Measurements from ENCODE around the gene LAIR2.

Gene LAIR2, protein sequence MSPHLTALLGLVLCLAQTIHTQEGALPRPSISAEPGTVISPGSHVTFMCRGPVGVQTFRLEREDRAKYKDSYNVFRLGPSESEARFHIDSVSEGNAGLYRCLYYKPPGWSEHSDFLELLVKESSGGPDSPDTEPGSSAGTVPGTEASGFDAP
- 1.2 to 5.4 (median 2.8) reads per million in 3 donors for total RNA-seq

- no peaks in the 10 kb centered on the region for H3K4me1 ChIP-seq (ENCODE audit: control insufficient read depth, insufficient read depth, low read length, poor library complexity, severe bottlenecking)
These were observed at the start of gene LAIR2 for GRCh38 chr19:54502518-54503048. TSS of gene LAIR2 (plus strand) at chr19:54502831. CDS start at chr19:54502919, 88 bp downstream.

DNA sequence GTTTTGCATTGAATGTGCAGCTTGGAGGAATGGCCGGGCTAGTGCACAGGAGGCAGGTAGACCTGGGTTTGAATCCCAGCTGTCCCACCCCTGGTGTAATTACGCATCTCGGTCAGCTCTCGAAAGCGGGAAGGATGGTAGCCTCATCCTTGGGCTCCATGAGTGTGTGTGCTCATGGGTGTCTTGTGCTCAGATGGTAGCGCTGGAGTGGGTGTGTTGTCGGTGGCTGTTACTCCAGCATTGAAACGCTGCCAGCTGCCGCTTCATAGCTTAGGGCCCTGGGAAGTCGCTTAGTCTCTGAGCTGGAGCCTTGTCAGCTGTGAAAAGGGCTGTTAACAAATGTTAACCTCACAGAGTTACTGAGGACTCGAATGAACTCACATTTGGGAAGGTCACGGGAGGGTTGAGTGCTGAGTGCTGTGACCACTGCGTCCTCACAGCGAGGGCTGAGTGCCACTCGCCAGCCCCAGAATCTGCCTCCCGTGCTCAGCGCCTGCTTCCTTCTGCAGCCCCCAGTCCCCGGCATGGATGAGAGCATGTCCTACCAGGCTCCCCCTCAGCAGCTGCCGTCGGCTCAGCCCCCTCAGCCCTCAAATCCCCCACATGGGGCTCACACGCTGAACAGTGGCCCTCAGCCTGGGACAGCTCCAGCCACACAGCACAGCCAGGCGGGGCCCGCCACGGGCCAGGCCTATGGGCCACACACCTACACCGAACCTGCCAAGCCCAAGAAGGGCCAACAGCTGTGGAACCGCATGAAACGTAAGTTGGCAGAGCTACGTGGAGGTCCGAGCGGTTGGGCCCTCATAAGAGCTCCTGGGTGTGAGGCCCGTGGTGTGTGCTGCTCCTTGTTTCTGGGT, 48.5 kb upstream of the LAIR2 start:
- Histone ChIP-seq H3K27me3 (replicated peaks; ENCODE audit: control insufficient read depth, insufficient read depth, low read length, poor library complexity, severe bottlenecking) (no peaks in the 10 kb centered on the region), H3K9me3 (ENCODE audit: control insufficient read depth, low read length) (no peaks in the 10 kb centered on the region), H3K4me1 (ENCODE audit: control insufficient read depth, insufficient read depth, low read length, poor library complexity, severe bottlenecking) (peaks cover 15% of the 10 kb centered on the region), H3K4me3 (ENCODE audit: insufficient read depth, low read depth, low read length, poor library complexity, severe bottlenecking) (no peak overlapping the region), H3K27ac (ENCODE audit: insufficient read depth, low read length, poor library complexity, severe bottlenecking) (no peak overlapping the region), H3K36me3 (ENCODE audit: control insufficient read depth, insufficient read depth, low read length) (peaks cover 83% of the 10 kb centered on the region)
- no peak for DNase-seq

More at GRCh38 chr19:54502518-54503048, at the start of gene LAIR2:
- H3K27me3 ChIP-seq (replicated peaks; ENCODE audit: control insufficient read depth, insufficient read depth, low read length, poor library complexity, severe bottlenecking), result peaks cover 2% of the 10 kb centered on the region
- H3K9me3 ChIP-seq (ENCODE audit: control insufficient read depth, low read length), result no peaks in the 10 kb centered on the region
- DNase-seq, result no peak
- H3K4me3 ChIP-seq (ENCODE audit: insufficient read depth, low read depth, low read length, poor library complexity, severe bottlenecking), result no peak within 1 kb of the TSS
- no peaks in the 10 kb centered on the region for H3K36me3 ChIP-seq (ENCODE audit: control insufficient read depth, insufficient read depth, low read length)
- no peak within 1 kb of the TSS for H3K27ac ChIP-seq (ENCODE audit: insufficient read depth, low read length, poor library complexity, severe bottlenecking)

DNA sequence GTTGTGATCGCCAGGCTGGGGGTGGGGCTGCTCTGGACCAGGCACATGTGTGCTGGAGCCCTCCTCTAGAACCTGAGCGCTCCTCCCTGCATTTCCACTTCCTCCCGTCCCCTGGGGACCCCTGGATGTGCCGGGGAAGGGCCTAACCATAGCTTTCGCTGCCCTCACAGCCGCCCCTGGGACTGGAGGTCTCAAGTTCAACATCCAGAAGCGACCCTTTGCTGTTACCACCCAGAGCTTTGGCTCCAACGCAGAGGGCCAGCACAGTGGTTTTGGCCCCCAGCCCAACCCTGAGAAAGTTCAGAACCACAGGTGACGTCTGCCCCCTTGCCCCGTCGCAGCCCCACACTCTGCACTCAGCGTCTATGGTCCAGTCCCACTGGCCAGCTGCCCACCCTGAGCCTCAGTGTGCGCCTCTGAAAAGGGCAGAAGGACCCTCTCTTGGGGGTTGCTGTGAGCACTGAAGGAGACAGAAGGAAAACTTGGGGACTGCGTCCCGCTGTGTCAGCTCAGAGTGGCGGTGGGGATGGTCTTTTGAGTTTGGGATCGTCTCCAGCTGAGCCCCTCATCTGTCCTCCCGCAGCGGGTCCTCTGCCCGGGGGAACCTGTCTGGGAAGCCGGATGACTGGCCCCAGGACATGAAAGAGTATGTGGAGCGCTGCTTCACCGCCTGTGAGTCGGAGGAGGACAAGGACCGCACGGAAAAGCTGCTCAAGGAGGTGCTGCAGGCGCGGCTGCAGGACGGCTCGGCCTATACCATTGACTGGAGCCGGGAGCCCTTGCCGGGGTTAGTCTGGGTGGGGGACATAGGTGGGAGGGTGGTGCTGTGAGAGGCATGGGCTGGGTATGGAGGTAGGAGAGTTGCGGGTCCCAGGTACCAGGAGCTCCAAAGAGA, 47.6 kb upstream of the LAIR2 start:
- Histone ChIP-seq H3K4me3 (ENCODE audit: insufficient read depth, low read depth, low read length, poor library complexity, severe bottlenecking) (no peak overlapping the region), H3K9me3 (ENCODE audit: control insufficient read depth, low read length) (no peaks in the 10 kb centered on the region), H3K36me3 (ENCODE audit: control insufficient read depth, insufficient read depth, low read length) (peaks cover 92% of the 10 kb centered on the region), H3K4me1 (ENCODE audit: control insufficient read depth, insufficient read depth, low read length, poor library complexity, severe bottlenecking) (peaks cover 10% of the 10 kb centered on the region), H3K27me3 (replicated peaks; ENCODE audit: control insufficient read depth, insufficient read depth, low read length, poor library complexity, severe bottlenecking) (no peaks in the 10 kb centered on the region), H3K27ac (ENCODE audit: insufficient read depth, low read length, poor library complexity, severe bottlenecking) (no peak overlapping the region)
- no peak for DNase-seq

DNA sequence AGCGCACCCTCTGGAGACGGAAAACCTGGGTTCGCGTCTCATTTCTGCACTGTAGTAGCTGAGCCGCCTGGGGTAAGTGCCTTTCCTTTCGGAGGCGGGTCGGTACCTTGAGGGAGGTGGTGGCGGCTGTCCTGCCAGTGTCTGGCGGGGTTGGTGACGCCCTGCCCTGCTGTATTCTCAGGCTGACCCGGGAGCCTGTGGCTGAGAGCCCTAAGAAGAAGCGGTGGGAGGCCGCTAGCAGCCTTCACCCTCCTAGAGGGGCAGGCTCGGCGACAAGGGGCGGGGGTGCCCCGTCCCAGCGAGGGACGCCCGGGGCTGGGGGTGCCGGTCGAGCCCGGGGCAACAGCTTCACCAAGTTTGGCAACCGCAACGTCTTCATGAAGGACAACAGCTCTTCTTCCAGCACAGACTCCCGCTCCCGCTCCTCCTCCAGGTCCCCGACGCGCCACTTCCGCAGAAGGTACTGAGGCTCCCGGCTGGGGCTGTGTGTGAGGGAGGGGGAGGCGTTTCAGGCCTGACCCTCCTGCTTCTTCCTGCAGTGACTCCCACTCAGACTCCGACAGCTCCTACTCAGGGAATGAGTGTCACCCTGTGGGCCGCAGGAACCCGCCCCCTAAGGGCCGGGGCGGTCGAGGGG, 46.7 kb upstream of the LAIR2 start:
- Histone ChIP-seq H3K27ac (ENCODE audit: insufficient read depth, low read length, poor library complexity, severe bottlenecking) (no peak overlapping the region), H3K36me3 (ENCODE audit: control insufficient read depth, insufficient read depth, low read length) (peaks cover 98% of the 10 kb centered on the region), H3K27me3 (replicated peaks; ENCODE audit: control insufficient read depth, insufficient read depth, low read length, poor library complexity, severe bottlenecking) (no peaks in the 10 kb centered on the region), H3K4me3 (ENCODE audit: insufficient read depth, low read depth, low read length, poor library complexity, severe bottlenecking) (no peak overlapping the region), H3K4me1 (ENCODE audit: control insufficient read depth, insufficient read depth, low read length, poor library complexity, severe bottlenecking) (peaks cover under 1% of the 10 kb centered on the region), H3K9me3 (ENCODE audit: control insufficient read depth, low read length) (no peaks in the 10 kb centered on the region)
- DNase-seq, result no peak

DNA sequence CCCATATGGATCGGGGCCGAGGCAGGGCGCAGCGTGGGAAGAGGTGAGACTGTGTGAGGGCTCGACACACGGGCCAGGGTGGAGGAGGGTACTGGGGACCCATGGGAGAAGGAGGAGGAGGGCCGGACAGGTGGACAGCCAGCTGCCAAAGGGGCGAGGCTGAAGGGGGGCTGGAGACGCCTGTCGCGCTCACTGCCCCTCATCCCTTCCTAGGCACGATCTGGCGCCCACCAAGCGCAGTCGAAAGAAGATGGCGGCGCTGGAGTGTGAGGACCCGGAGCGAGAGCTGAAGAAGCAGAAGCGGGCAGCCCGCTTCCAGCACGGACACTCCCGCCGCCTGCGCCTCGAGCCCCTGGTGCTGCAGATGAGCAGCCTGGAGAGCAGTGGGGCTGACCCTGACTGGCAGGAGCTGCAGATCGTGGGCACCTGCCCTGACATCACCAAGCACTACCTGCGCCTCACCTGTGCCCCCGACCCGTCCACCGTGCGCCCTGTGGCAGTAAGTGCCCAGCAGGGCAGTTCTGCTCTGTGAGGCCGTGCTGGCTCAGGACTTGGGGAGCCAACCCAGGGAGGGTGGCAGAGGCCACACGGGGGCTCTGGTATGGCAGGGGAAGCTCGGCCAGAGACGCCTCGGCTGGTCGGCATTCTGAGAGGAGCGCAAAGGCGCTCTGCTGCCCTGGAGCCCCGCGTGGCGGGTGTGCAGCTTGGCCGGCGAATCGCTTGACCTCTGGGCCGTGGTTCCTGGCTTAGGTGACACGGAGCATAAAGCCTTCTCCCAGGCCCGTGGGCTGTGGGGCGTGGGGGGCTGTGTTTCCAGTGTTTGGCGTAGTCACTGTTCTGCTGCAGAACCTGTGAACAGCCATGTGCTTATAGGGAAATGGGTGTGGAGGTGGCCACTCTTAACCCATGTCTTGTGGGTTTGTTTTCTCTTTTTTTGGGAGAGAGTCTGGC, 45.9 kb upstream of the LAIR2 start:
- no peak for DNase-seq
- Histone ChIP-seq H3K27ac (ENCODE audit: insufficient read depth, low read length, poor library complexity, severe bottlenecking) (no peak overlapping the region), H3K4me1 (ENCODE audit: control insufficient read depth, insufficient read depth, low read length, poor library complexity, severe bottlenecking) (no peaks in the 10 kb centered on the region), H3K36me3 (ENCODE audit: control insufficient read depth, insufficient read depth, low read length) (peaks cover 97% of the 10 kb centered on the region), H3K27me3 (replicated peaks; ENCODE audit: control insufficient read depth, insufficient read depth, low read length, poor library complexity, severe bottlenecking) (no peaks in the 10 kb centered on the region), H3K4me3 (ENCODE audit: insufficient read depth, low read depth, low read length, poor library complexity, severe bottlenecking) (no peak overlapping the region), H3K9me3 (ENCODE audit: control insufficient read depth, low read length) (no peaks in the 10 kb centered on the region)

DNA sequence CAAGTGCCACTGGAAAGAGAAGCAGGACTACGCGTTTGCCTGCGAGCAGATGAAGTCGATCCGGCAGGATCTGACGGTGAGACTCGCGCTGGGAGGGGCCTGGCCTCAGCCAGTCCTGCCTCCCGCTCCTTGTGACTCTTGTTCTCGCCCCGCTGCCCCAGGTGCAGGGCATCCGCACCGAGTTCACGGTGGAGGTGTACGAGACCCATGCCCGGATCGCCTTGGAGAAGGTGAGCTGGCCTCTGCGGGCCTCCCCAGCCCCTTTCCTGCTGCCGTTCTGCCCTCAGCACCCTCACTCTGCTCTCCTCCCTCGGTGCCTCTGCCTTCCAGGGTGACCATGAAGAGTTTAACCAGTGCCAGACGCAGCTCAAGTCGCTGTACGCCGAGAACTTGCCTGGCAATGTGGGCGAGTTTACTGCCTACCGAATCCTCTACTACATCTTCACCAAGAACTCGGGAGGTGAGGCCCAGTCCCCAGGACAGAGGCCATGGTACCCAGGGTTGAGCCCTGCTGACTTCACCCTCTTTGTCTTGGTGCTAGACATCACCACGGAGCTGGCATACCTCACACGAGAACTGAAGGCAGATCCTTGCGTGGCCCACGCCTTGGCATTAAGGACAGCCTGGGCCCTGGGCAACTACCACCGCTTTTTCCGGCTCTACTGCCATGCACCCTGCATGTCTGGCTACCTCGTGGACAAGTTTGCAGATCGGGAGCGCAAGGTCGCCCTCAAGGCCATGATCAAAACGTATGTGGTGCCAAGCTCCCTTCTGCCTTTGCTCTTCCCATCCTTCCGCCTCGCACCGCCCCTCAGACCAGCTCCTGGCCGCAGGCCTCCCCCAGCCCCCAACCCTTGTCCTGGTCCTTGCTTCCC, 44.6 kb upstream of the LAIR2 start:
- no peaks in the 10 kb centered on the region for H3K9me3 ChIP-seq (ENCODE audit: control insufficient read depth, low read length)
- no peak overlapping the region for H3K4me3 ChIP-seq (ENCODE audit: insufficient read depth, low read depth, low read length, poor library complexity, severe bottlenecking)
- H3K4me1 ChIP-seq (ENCODE audit: control insufficient read depth, insufficient read depth, low read length, poor library complexity, severe bottlenecking), result peaks cover 11% of the 10 kb centered on the region
- H3K27ac ChIP-seq (ENCODE audit: insufficient read depth, low read length, poor library complexity, severe bottlenecking), result no peak overlapping the region
- peaks cover 84% of the 10 kb centered on the region for H3K36me3 ChIP-seq (ENCODE audit: control insufficient read depth, insufficient read depth, low read length)
- no peak for DNase-seq
- H3K27me3 ChIP-seq (replicated peaks; ENCODE audit: control insufficient read depth, insufficient read depth, low read length, poor library complexity, severe bottlenecking), result no peaks in the 10 kb centered on the region

GRCh38 chr19:54458648-54459281, 43.9 kb upstream of the LAIR2 start:
- Histone ChIP-seq H3K9me3 (ENCODE audit: control insufficient read depth, low read length) (no peaks in the 10 kb centered on the region), H3K4me1 (ENCODE audit: control insufficient read depth, insufficient read depth, low read length, poor library complexity, severe bottlenecking) (peaks cover 16% of the 10 kb centered on the region), H3K36me3 (ENCODE audit: control insufficient read depth, insufficient read depth, low read length) (peaks cover 76% of the 10 kb centered on the region), H3K4me3 (ENCODE audit: insufficient read depth, low read depth, low read length, poor library complexity, severe bottlenecking) (no peak overlapping the region), H3K27me3 (replicated peaks; ENCODE audit: control insufficient read depth, insufficient read depth, low read length, poor library complexity, severe bottlenecking) (no peaks in the 10 kb centered on the region), H3K27ac (ENCODE audit: insufficient read depth, low read length, poor library complexity, severe bottlenecking) (no peak overlapping the region)
- no peak for DNase-seq

All from effector memory CD4-positive, alpha-beta T cell (primary cell).